NCI-H2107 (cell line): ENCODE results near the gene TBC1D22A.

ENCODE experiments used
- DNase-seq: peaks from one replicate; lab custom pipeline; 2025; lab: John Stamatoyannopoulos, UW

TBC1D22A gene

GRCh38 chr22:46795845-46796565, 33.6 kb downstream of the TBC1D22A start:
- DNase-seq = no peak

GRCh38 chr22:46796566-46797195, 34.2 kb downstream of the TBC1D22A start:
- DNase-seq = peak; percentile 34

- no peak for DNase-seq
These were observed 34.9 kb downstream of the TBC1D22A start for GRCh38 chr22:46797355-46797754.

- DNase-seq = no peak
These were observed 35.6 kb downstream of the TBC1D22A start for GRCh38 chr22:46798041-46798365.

- DNase-seq = peak; percentile 27
These were observed 36.2 kb downstream of the TBC1D22A start for GRCh38 chr22:46798366-46799350.

- no peak for DNase-seq
These were observed 37.2 kb downstream of the TBC1D22A start for GRCh38 chr22:46799626-46800025.

- DNase-seq = no peak
These were observed 37.8 kb downstream of the TBC1D22A start for GRCh38 chr22:46800102-46800857.

- DNase-seq = no peak
These were observed 38.9 kb downstream of the TBC1D22A start for GRCh38 chr22:46801331-46801811.

- DNase-seq = no peak
These were observed 39.6 kb downstream of the TBC1D22A start for GRCh38 chr22:46801826-46802607.

GRCh38 chr22:46802608-46803027, 40.2 kb downstream of the TBC1D22A start:
- no peak for DNase-seq

GRCh38 chr22:46803031-46803880, 40.8 kb downstream of the TBC1D22A start:
- no peak for DNase-seq

GRCh38 chr22:46803936-46804335, 41.5 kb downstream of the TBC1D22A start:
- DNase-seq = no peak

GRCh38 chr22:46806794-46807193, 44.3 kb downstream of the TBC1D22A start:
- no peak for DNase-seq

- DNase-seq = no peak
These were observed 45.0 kb downstream of the TBC1D22A start for GRCh38 chr22:46807458-46807857.

- DNase-seq = no peak
These were observed 46.9 kb downstream of the TBC1D22A start for GRCh38 chr22:46809153-46809885.

GRCh38 chr22:46810856-46811786, 48.7 kb downstream of the TBC1D22A start:
- no peak for DNase-seq

GRCh38 chr22:46812034-46812605, 49.7 kb downstream of the TBC1D22A start:
- DNase-seq = no peak

- no peak for DNase-seq
These were observed 50.3 kb downstream of the TBC1D22A start for GRCh38 chr22:46812788-46813187.
